ENCODE results near the gene EFHC1.

The EFHC1 gene

DNA sequence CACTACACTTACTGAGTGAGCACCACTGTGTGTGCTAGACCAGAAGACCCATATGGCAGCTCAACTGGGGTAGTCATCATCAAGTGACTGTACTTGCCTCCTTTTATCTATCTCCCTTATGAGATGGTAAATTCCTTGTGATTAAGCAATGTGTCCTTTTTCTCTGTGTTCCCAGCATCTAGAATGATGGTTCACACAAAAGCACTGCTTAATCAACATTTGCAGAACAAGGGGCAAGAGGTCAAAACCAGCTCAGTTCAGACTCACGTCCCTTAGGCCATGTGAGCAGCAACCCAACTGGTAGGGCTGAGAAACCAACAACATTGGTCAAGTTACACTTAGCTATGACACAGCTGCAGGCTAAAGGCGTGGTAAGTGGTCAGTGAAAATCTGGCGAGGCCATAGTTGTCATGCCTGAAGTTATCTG lies 146.7 kb downstream of the EFHC1 start:
- TF ChIP-seq, protein P1, sequence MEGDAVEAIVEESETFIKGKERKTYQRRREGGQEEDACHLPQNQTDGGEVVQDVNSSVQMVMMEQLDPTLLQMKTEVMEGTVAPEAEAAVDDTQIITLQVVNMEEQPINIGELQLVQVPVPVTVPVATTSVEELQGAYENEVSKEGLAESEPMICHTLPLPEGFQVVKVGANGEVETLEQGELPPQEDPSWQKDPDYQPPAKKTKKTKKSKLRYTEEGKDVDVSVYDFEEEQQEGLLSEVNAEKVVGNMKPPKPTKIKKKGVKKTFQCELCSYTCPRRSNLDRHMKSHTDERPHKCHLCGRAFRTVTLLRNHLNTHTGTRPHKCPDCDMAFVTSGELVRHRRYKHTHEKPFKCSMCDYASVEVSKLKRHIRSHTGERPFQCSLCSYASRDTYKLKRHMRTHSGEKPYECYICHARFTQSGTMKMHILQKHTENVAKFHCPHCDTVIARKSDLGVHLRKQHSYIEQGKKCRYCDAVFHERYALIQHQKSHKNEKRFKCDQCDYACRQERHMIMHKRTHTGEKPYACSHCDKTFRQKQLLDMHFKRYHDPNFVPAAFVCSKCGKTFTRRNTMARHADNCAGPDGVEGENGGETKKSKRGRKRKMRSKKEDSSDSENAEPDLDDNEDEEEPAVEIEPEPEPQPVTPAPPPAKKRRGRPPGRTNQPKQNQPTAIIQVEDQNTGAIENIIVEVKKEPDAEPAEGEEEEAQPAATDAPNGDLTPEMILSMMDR (IDR thresholded peaks at IDR 0.05; ENCODE audit: low read depth, low read length), result no peak
- DNase-seq (ENCODE audit: low read depth, low spot score), result peak; percentile 84
- H3K4me3 ChIP-seq (ENCODE audit: low read depth, low read length), result no peak overlapping the region
- in situ Hi-C loops (cut with HindIII; ENCODE audit: low sequenced_read_pairs), result no loop called here

- DNase-seq (ENCODE audit: low read depth, low spot score), result no peak
- TF ChIP-seq, protein P1 (IDR thresholded peaks at IDR 0.05; ENCODE audit: low read depth, low read length), result no peak
- in situ Hi-C loops (cut with HindIII; ENCODE audit: low sequenced_read_pairs), result no loop called here
- no peak overlapping the region for H3K4me3 ChIP-seq (ENCODE audit: low read depth, low read length)
These were observed 148.2 kb downstream of the EFHC1 start for GRCh38 chr6:52568320-52568719.

DNA sequence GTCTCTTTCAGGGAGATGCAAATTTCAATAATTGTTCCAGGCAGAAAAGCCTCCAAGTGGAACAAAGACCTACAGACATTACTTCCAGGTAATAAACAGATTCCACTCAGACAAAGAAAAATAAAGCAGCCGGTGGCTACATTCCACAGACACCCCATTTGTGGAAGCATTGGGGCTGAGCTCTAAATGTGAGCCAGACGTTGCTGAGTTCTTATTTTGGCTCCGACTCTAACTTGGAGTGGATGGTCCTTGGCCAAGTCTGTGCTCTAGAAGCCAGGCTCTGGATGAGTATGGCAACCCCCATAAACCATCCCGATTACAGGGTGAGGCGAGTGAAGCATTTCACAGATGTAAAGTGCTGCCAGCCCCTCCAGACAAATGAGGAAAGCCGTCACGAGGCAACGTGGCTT lies 150.2 kb downstream of the EFHC1 start:
- no peak for DNase-seq (ENCODE audit: low read depth, low spot score)
- TF ChIP-seq, protein P1 (IDR thresholded peaks at IDR 0.05; ENCODE audit: low read depth, low read length), result no peak
- H3K4me3 ChIP-seq (ENCODE audit: low read depth, low read length), result no peak overlapping the region
- in situ Hi-C loops (cut with HindIII; ENCODE audit: low sequenced_read_pairs), result no loop called here

DNA sequence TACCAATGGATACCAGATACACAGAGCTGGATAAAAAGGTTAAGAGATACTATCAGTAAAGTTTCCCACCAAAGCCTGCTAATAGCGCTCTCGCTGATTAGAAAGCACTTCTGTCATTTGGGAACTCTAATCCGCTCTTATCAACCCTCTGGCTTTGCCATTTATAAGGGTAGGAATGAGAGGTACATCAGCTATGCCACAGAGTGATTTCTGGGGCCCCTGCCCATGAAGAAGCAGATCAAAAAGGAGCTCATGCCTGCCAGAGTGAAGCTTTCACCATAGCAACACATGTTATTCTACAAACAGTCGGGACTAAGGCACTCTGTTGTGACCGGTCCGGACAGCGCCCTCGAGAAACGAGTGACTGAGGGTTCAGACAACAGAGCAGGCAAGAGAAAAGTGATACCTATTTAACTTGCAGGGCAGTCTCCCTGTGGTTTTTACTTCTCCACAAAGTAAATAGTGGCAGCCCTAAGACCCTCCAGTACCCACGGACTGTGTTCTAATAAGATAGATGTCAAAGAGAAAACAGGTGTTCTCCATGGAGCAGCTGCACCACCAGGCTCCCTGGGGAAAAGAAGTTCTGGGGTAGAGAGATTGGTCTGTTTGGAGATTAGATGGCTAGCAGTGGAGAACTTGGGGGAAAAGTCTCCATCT lies 151.1 kb downstream of the EFHC1 start:
- TF ChIP-seq, protein P1 (IDR thresholded peaks at IDR 0.05; ENCODE audit: low read depth, low read length), result no peak
- in situ Hi-C loops (cut with HindIII; ENCODE audit: low sequenced_read_pairs), result no loop called here
- no peak overlapping the region for H3K4me3 ChIP-seq (ENCODE audit: low read depth, low read length)
- no peak for DNase-seq (ENCODE audit: low read depth, low spot score)

DNA sequence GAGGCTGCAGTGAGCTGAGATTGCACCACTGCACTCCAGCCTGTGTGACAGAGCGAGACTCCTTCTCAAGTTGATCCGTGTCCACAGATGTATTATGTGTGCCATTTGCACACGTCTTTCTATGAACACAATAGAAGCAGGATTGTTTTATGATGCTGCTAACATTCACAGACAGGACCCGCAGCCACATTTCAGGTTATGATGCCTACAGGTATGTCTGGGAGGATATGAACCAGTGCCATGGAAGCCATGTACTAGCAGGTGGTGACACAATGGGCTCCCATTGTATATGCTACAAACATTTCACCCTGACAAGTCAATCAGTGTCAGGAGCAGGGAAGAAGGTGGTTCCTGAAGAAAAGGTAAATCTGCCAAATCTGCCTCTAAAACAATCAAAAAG lies 152.4 kb downstream of the EFHC1 start:
- no peak for DNase-seq (ENCODE audit: low read depth, low spot score)
- in situ Hi-C loops (cut with HindIII; ENCODE audit: low sequenced_read_pairs), result no loop called here
- TF ChIP-seq, protein P1 (IDR thresholded peaks at IDR 0.05; ENCODE audit: low read depth, low read length), result no peak
- no peak overlapping the region for H3K4me3 ChIP-seq (ENCODE audit: low read depth, low read length)

DNA sequence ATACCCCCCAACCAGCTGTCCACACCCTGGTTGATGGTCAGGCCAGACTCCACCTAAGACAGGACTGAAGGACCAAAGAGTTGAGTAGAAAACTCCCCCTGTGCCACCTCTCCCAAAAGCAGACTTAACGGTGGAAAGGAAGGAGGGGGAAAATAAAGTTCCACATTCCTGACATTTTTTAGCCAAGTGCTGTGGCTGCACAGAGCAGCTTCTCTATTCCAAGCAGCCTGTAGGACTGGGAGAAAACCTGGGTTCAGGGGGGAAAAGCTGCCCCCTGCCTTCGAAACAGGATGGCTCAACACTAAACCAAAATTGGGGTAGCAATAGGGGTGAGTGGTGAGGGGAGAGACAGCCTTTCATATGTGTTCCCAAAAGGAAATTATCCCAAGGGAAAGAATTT lies 153.2 kb downstream of the EFHC1 start:
- TF ChIP-seq, protein P1 (IDR thresholded peaks at IDR 0.05; ENCODE audit: low read depth, low read length), result peak; percentile 17
- in situ Hi-C loops (cut with HindIII; ENCODE audit: low sequenced_read_pairs), result no loop called here

More for the DNA sequence above, 153.2 kb downstream of the EFHC1 start:
- no peak for DNase-seq (ENCODE audit: low read depth, low spot score)
- peak overlapping the region; percentile 87 for H3K4me3 ChIP-seq (ENCODE audit: low read depth, low read length)

Measured in astrocyte of the spinal cord (primary cell).